Liver (tissue), 9 donors: ENCODE data around the gene ELP4. TPM values are rescaled to one million over a fixed set of nuclear protein-coding genes. Genes with fewer than 3 reads are reported as not detected.

Experiments
- DNase-seq: peaks from one replicate; pipeline ENCODE4 v3.0.0-alpha.2; 2017; ENCODE audit warnings: low spot score
- H3K27ac ChIP-seq, 2 donors: one replicate each; pipeline ENCODE4 v1.7.0; 2013; ENCODE audit warnings: inconsistent platforms in 2 of 2, low read length in 2 of 2, control low read depth in 1 of 2, low read depth in 1 of 2, mild to moderate bottlenecking in 1 of 2
- H3K27me3 ChIP-seq, 4 donors: one replicate each; pipeline versions ENCODE4 v1.6.1 to v1.7.0; 2013; ENCODE audit warnings: low read length in 3 of 4, inconsistent platforms in 1 of 4, mild to moderate bottlenecking in 1 of 4, moderate library complexity in 1 of 4; ENCODE audit not compliant: control insufficient read depth in 4 of 4, insufficient read depth in 4 of 4
- H3K36me3 ChIP-seq, 4 donors: one replicate each; pipeline versions ENCODE4 v1.6.1 to v1.7.0; 2013; ENCODE audit warnings: low read length in 3 of 4, mild to moderate bottlenecking in 3 of 4, low read depth in 1 of 4, moderate library complexity in 1 of 4; ENCODE audit not compliant: control insufficient read depth in 4 of 4, insufficient read depth in 3 of 4
- H3K4me1 ChIP-seq, 4 donors: one replicate each; pipeline versions ENCODE4 v1.6.1 to v1.7.0; 2013; ENCODE audit warnings: low read length in 3 of 4, mild to moderate bottlenecking in 3 of 4, moderate library complexity in 1 of 4; ENCODE audit not compliant: control insufficient read depth in 4 of 4, insufficient read depth in 4 of 4
- H3K4me3 ChIP-seq, 3 donors: one replicate each; pipeline versions ENCODE4 v1.6.1 to v1.7.0; 2013; ENCODE audit warnings: low read length in 3 of 3, control low read depth in 1 of 3, low read depth in 1 of 3, mild to moderate bottlenecking in 1 of 3
- H3K9ac ChIP-seq, 2 donors: one replicate each; pipeline ENCODE4 v1.7.0; 2013; ENCODE audit warnings: low read length in 2 of 2, mild to moderate bottlenecking in 2 of 2, moderate library complexity in 2 of 2, control low read depth in 1 of 2, low read depth in 1 of 2
- H3K9me3 ChIP-seq, 4 donors: one replicate each; pipeline versions ENCODE4 v1.6.1 to v1.7.0; 2013; ENCODE audit warnings: low read length in 3 of 4; ENCODE audit not compliant: control insufficient read depth in 4 of 4
- EGR1 ChIP-seq, 2 donors: IDR thresholded peaks; 2 replicates each; pipeline ENCODE4 v1.6.1; 2016 to 2018; ENCODE audit warnings: antibody characterized with exemption in 2 of 2, low read depth in 2 of 2
- FOXA1 ChIP-seq: IDR thresholded peaks from 2 replicates; pipeline ENCODE4 v1.6.1; 2016; ENCODE audit warnings: antibody characterized with exemption
- FOXA2 ChIP-seq: IDR thresholded peaks from 2 replicates; pipeline ENCODE4 v1.6.1; 2016; ENCODE audit warnings: antibody characterized with exemption
- GABPA ChIP-seq, 2 donors: IDR thresholded peaks in 1 of 2; conservative IDR thresholded peaks in 1 of 2; 2 replicates each; pipeline ENCODE4 v1.6.1; 2016; ENCODE audit warnings: antibody characterized with exemption in 2 of 2, mild to moderate bottlenecking in 1 of 2, moderate library complexity in 1 of 2
- HNF4A ChIP-seq, 2 donors: conservative IDR thresholded peaks; 2 replicates each; pipeline ENCODE4 v1.6.1; 2016; ENCODE audit warnings: antibody characterized with exemption in 2 of 2, mild to moderate bottlenecking in 2 of 2
- HNF4G ChIP-seq: IDR thresholded peaks from 2 replicates; pipeline ENCODE4 v1.6.1; 2016; ENCODE audit warnings: antibody characterized with exemption
- JUND ChIP-seq, 2 donors: IDR thresholded peaks; 2 replicates each; pipeline ENCODE4 v1.6.1; 2016; ENCODE audit warnings: antibody characterized with exemption in 2 of 2
- NR2F2 ChIP-seq: IDR thresholded peaks from 2 replicates; pipeline ENCODE4 v1.6.1; 2016; ENCODE audit warnings: antibody characterized with exemption
- RAD21 ChIP-seq, 2 donors: IDR thresholded peaks; 2 replicates each; pipeline ENCODE4 v1.6.1; 2016; ENCODE audit warnings: antibody characterized with exemption in 2 of 2, mild to moderate bottlenecking in 2 of 2
- SP1 ChIP-seq: IDR thresholded peaks from 2 replicates; pipeline ENCODE4 v1.6.1; 2018; ENCODE audit warnings: antibody characterized with exemption, mild to moderate bottlenecking
- TAF1 ChIP-seq: conservative IDR thresholded peaks from 2 replicates; pipeline ENCODE4 v1.6.1; 2016; ENCODE audit warnings: antibody characterized with exemption, mild to moderate bottlenecking
- YY1 ChIP-seq: IDR thresholded peaks from 2 replicates; pipeline ENCODE4 v1.6.1; 2016; ENCODE audit warnings: antibody characterized with exemption, mild to moderate bottlenecking
- WGBS: extraction: QIAGEN DNeasy Blood & Tissue Kit; methylation state at CpG from one replicate; pipeline ENCODE4 v1.1.7; 2013; 5-methylcytosine and 5-hydroxymethylcytosine counted together
- polyA plus RNA-seq, 2 donors: library from polyadenylated mRNA; stranded (reverse) in 1 of 2; unstranded in 1 of 2; fragments of 200-250 nt in 1 of 2; fragments of >200 nt in 1 of 2; fragmentation: Nextera tagmentation in 1 of 2; extraction: Ambion mirVana in 1 of 2; gene quantifications; one replicate each; pipeline versions ENCODE4 v1.2.1 to v1.2.3, GENCODE V29; 2013 to 2015
- total RNA-seq, 2 donors: library from RNA; depleted of rRNA; stranded (reverse); fragments of >200 nt; gene quantifications; one replicate each; pipeline ENCODE4 v1.2.3, GENCODE V29; 2014
- TF ChIP-seq, protein P1 (sequence below): fragments of 150-350 bp; IDR thresholded peaks from 2 replicates; pipeline ENCODE4 v1.5.1; 2017; ENCODE audit warnings: improper control_type of control experiment, low read depth, low read length; ENCODE audit not compliant: missing input control
- TF ChIP-seq, protein P2 (sequence below): IDR thresholded peaks from 2 replicates; pipeline ENCODE4 v1.6.1; 2016; ENCODE audit warnings: antibody characterized with exemption, mild to moderate bottlenecking
- donor health status: healthy.
- donor health status: healthy.
- donor health status: healthy.
- donor health status: healthy.
- donor health status: healthy.

The ELP4 gene
- total and polyA plus RNA-seq, 4 donors: 6.0 to 18.8 (median 12.5) TPM

DNA sequence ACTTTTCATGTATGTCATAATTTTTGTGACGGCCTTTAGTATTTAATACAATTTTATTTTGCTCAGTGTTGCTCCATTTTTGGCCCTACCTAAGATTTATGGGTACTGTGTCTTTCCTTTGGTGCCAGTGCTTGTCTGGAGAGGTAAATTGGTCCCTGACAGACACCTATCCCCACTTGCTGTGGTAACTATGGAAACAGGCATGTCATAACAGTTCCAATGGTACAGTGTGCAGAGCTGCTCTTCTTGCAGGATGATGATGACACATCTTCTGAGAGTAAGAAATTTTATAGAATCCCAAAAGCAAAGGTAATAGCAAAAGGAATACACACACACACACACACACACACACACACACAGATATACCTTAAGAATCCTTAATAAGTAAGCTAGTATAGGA, 118.5 kb downstream of the ELP4 start:
- H3K36me3 ChIP-seq: peaks cover 0 to 2% (median 0%) of the 10 kb centered on the region in 4 donors
- 96% methylated on average over 1 of the region's 1 CpG for WGBS
- no peak for TF ChIP-seq JUND (IDR thresholded peaks at IDR 0.05)

DNA sequence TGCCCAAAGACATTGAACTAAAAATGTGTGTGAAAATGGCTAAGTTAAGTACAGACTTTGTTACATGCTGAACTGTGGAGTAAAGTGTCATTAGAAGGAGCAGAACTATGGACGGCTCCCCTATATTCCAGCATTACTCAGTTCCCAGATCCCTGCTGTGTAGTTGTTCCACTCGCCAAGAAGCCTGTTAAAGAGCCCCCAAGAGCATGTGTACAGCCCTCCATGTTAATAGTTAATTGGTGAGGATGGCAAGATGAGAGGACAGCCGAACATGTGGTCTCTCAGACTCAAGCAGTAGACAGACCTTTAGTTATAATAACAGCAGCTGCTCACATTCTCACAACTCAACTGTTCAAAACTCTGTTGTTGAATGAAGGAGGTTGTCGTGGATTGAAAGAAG, 127.4 kb downstream of the ELP4 start:
- Histone ChIP-seq H3K4me1 (peaks cover 0 to 5% (median under 1%) of the 10 kb centered on the region in 4 donors), H3K36me3 (peaks cover 0 to 10% (median 0%) of the 10 kb centered on the region in 4 donors), H3K9me3 (no peaks in the 10 kb centered on the region), H3K27me3 (no peaks in the 10 kb centered on the region), H3K27ac (no peak overlapping the region), H3K9ac (no peak overlapping the region), H3K4me3 (no peak overlapping the region)
- 96% methylated on average over 4 of the region's 4 CpGs for WGBS
- no peak for TF ChIP-seq FOXA1
- no peak for TF ChIP-seq NR2F2
- DNase-seq: no peak

More for the DNA sequence above, 118.5 kb downstream of the ELP4 start:
- no peak overlapping the region for H3K9ac ChIP-seq
- H3K27me3 ChIP-seq: no peaks in the 10 kb centered on the region
- H3K4me3 ChIP-seq: no peak overlapping the region
- H3K4me1 ChIP-seq: peaks cover 0 to 9% (median 4%) of the 10 kb centered on the region in 4 donors
- no peaks in the 10 kb centered on the region for H3K9me3 ChIP-seq
- no peak overlapping the region for H3K27ac ChIP-seq
- DNase-seq: no peak

DNA sequence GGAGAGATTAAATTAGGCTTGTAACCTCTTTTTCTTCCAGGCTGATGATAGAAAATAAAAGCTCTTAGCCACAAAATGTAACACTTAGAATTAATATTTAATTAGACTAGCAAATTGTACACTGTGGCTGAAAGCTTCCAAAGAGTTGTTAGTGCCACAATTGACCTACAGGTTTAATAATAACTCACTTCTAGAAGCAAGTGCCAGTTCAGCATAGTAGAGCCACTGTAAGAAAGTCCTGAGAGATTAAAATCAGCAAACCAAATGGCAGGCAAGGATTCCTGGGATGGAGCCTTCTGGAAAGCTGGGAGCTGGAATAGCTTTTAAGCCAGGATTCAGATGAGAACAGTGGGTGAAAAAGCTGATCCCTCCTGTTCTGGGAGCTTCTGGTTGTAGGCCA, 131.0 kb downstream of the ELP4 start:
- peaks cover 0 to 4% (median 0%) of the 10 kb centered on the region in 4 donors for H3K36me3 ChIP-seq
- H3K27ac ChIP-seq: no peak overlapping the region
- peaks cover 0 to 5% (median under 1%) of the 10 kb centered on the region in 4 donors for H3K4me1 ChIP-seq
- H3K27me3 ChIP-seq: no peaks in the 10 kb centered on the region
- H3K9ac ChIP-seq: no peak overlapping the region
- H3K4me3 ChIP-seq: no peak overlapping the region
- no peaks in the 10 kb centered on the region for H3K9me3 ChIP-seq
- TF ChIP-seq HNF4G: no peak
- no peak for TF ChIP-seq SP1
- peak in 1 of 2 donors; percentile 23 for TF ChIP-seq RAD21 (IDR thresholded peaks at IDR 0.05)
- peak in 1 of 2 donors; percentile 9 for TF ChIP-seq HNF4A (conservative IDR thresholded peaks at IDR 0.05)
- TF ChIP-seq, protein P1, sequence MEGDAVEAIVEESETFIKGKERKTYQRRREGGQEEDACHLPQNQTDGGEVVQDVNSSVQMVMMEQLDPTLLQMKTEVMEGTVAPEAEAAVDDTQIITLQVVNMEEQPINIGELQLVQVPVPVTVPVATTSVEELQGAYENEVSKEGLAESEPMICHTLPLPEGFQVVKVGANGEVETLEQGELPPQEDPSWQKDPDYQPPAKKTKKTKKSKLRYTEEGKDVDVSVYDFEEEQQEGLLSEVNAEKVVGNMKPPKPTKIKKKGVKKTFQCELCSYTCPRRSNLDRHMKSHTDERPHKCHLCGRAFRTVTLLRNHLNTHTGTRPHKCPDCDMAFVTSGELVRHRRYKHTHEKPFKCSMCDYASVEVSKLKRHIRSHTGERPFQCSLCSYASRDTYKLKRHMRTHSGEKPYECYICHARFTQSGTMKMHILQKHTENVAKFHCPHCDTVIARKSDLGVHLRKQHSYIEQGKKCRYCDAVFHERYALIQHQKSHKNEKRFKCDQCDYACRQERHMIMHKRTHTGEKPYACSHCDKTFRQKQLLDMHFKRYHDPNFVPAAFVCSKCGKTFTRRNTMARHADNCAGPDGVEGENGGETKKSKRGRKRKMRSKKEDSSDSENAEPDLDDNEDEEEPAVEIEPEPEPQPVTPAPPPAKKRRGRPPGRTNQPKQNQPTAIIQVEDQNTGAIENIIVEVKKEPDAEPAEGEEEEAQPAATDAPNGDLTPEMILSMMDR: no peak
- TF ChIP-seq EGR1 (IDR thresholded peaks at IDR 0.05; ENCODE audit: low read depth in 2 of 2): no peak
- TF ChIP-seq FOXA2: no peak
- no peak for TF ChIP-seq TAF1
- peak; percentile 42 for TF ChIP-seq YY1
- TF ChIP-seq GABPA (IDR thresholded peaks at IDR 0.05 in 1 of 2, conservative IDR thresholded peaks at IDR 0.05 in 1 of 2): no peak
- DNase-seq: no peak

DNA sequence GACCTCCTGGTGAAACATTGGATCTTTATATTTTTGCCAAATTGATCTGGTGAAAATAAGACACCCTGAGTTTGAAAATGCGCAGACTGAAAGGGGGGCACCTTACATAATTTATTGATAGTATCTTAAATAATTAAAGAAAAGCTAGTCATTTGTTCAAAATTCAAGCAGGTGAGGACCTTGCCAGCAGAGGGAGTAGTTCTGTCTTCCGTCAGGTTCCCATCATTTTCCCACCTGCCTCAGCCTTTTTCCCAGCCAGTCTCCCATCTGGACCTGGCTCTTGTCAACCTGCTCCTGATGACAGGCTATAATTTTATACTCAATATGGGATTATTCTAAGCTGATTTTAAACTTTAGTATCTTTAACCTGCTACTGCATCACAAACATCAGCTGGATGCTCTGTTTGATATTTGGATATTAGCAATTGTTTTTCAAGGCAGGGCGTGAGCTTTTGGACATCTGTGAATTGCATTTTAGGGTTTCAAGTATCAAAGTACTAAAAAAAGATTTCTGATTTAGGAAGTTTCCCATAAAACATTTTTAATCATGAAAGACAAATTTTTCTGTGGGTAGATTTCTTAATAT, 132.0 kb downstream of the ELP4 start:
- WGBS: 93% methylated on average over 3 of the region's 3 CpGs
- H3K4me1 ChIP-seq: peaks cover 0 to 5% (median under 1%) of the 10 kb centered on the region in 4 donors
- H3K27me3 ChIP-seq: no peaks in the 10 kb centered on the region
- no peak overlapping the region for H3K4me3 ChIP-seq
- H3K9ac ChIP-seq: no peak overlapping the region
- no peak for DNase-seq
- H3K27ac ChIP-seq: no peak overlapping the region
- H3K36me3 ChIP-seq: no peaks in the 10 kb centered on the region
- no peaks in the 10 kb centered on the region for H3K9me3 ChIP-seq
- TF ChIP-seq RAD21 (IDR thresholded peaks at IDR 0.05): peak; percentile 60 to 79
- no peak for TF ChIP-seq FOXA2
- no peak for TF ChIP-seq TAF1
- TF ChIP-seq, protein P1: peak; percentile 52
- TF ChIP-seq JUND (IDR thresholded peaks at IDR 0.05): no peak
- TF ChIP-seq SP1: no peak
- TF ChIP-seq, protein P2, sequence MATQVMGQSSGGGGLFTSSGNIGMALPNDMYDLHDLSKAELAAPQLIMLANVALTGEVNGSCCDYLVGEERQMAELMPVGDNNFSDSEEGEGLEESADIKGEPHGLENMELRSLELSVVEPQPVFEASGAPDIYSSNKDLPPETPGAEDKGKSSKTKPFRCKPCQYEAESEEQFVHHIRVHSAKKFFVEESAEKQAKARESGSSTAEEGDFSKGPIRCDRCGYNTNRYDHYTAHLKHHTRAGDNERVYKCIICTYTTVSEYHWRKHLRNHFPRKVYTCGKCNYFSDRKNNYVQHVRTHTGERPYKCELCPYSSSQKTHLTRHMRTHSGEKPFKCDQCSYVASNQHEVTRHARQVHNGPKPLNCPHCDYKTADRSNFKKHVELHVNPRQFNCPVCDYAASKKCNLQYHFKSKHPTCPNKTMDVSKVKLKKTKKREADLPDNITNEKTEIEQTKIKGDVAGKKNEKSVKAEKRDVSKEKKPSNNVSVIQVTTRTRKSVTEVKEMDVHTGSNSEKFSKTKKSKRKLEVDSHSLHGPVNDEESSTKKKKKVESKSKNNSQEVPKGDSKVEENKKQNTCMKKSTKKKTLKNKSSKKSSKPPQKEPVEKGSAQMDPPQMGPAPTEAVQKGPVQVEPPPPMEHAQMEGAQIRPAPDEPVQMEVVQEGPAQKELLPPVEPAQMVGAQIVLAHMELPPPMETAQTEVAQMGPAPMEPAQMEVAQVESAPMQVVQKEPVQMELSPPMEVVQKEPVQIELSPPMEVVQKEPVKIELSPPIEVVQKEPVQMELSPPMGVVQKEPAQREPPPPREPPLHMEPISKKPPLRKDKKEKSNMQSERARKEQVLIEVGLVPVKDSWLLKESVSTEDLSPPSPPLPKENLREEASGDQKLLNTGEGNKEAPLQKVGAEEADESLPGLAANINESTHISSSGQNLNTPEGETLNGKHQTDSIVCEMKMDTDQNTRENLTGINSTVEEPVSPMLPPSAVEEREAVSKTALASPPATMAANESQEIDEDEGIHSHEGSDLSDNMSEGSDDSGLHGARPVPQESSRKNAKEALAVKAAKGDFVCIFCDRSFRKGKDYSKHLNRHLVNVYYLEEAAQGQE: no peak
- TF ChIP-seq FOXA1: no peak
- TF ChIP-seq GABPA (IDR thresholded peaks at IDR 0.05 in 1 of 2, conservative IDR thresholded peaks at IDR 0.05 in 1 of 2): no peak
